ENCODE measurements around the gene ABCA4. TPM values are rescaled to one million over a fixed set of nuclear protein-coding genes. Genes with fewer than 3 reads are reported as not detected.

Gene ABCA4
- total RNA-seq, 1 donor from 2014 or later: 51.7 TPM

DNA sequence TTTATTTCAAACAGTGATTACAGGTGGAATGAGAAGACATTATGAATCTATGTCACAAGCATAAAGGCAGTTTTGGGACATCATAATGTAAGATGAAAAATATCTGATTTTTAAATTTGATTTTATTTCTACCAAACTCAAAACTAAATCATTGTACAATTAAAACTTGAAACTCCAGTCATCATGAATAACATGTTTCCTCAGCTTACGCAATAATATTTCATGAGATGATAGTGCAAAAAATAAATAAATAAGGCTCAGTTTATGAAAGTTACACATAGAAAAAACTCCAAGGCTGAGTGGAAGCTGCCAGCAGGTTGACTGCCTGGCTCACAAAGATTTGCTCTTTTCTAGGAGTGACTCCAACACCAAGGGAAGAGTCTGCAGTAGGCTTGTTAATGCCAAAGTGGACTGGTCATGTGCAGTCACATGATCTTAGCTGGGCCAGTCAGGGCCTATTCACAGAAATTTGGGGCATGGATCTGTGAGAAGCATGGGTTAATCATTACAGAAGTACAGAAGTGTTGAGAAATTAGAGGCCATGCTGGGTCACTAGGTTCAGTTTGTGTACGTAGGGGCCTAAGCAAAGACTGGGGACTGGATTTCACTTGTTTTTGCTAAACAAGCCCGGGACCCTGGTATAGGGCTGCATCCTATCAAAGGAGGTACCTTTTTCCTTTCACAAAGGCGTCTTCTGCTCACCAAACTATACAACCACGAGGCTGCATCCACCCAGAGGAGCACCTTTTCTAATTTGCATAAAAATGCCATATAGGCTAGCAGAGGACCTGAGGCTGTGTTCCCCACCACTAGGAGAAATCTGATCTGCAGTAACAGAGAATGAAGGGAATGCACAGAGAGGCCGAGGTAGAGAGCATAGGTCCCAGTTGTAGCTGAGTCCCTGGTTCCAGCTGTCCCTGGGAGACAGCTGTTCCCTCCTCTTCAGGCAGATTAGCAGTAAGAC is 4.9 kb upstream of the ABCA4 start:
- TF ChIP-seq, protein P1, sequence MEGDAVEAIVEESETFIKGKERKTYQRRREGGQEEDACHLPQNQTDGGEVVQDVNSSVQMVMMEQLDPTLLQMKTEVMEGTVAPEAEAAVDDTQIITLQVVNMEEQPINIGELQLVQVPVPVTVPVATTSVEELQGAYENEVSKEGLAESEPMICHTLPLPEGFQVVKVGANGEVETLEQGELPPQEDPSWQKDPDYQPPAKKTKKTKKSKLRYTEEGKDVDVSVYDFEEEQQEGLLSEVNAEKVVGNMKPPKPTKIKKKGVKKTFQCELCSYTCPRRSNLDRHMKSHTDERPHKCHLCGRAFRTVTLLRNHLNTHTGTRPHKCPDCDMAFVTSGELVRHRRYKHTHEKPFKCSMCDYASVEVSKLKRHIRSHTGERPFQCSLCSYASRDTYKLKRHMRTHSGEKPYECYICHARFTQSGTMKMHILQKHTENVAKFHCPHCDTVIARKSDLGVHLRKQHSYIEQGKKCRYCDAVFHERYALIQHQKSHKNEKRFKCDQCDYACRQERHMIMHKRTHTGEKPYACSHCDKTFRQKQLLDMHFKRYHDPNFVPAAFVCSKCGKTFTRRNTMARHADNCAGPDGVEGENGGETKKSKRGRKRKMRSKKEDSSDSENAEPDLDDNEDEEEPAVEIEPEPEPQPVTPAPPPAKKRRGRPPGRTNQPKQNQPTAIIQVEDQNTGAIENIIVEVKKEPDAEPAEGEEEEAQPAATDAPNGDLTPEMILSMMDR (IDR thresholded peaks at IDR 0.05; ENCODE audit: unreplicated experiment): no peak
- no peak for DNase-seq (ENCODE audit: low spot score)
- peaks cover 2% of the 10 kb centered on the region for H3K27me3 Mint-ChIP-seq (ENCODE audit: unreplicated experiment)
- no peaks in the 10 kb centered on the region for H3K9me3 Mint-ChIP-seq (ENCODE audit: unreplicated experiment)
- H3K4me1 Mint-ChIP-seq (ENCODE audit: unreplicated experiment): peaks cover 16% of the 10 kb centered on the region
- H3K27ac Mint-ChIP-seq (ENCODE audit: unreplicated experiment): no peak overlapping the region
- no peaks in the 10 kb centered on the region for H3K36me3 Mint-ChIP-seq (ENCODE audit: low read depth, unreplicated experiment)
- no peak overlapping the region for H3K4me3 Mint-ChIP-seq (ENCODE audit: unreplicated experiment)

DNA sequence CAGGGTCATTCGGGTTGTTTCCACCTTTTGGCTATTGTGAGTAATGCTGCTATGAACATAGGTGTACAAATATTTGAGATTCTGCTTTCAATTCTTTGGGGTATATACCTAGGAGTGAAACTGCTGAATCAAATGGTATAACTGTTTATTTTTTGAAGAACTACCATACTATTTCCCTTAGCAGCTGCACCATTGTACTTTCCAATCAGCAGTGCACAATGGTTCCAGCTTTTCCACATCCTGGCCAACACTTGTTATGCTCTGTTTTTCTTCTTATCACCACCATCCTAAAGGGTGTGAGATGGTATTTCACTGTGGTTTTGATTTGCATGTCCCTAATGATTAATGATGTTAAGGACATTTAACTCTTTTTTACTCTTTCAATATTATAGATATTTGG is 3.6 kb upstream of the ABCA4 start:
- no peak for DNase-seq (ENCODE audit: low spot score)
- peaks cover 24% of the 10 kb centered on the region for H3K4me1 Mint-ChIP-seq (ENCODE audit: unreplicated experiment)
- TF ChIP-seq, protein P1 (IDR thresholded peaks at IDR 0.05; ENCODE audit: unreplicated experiment): no peak

DNA sequence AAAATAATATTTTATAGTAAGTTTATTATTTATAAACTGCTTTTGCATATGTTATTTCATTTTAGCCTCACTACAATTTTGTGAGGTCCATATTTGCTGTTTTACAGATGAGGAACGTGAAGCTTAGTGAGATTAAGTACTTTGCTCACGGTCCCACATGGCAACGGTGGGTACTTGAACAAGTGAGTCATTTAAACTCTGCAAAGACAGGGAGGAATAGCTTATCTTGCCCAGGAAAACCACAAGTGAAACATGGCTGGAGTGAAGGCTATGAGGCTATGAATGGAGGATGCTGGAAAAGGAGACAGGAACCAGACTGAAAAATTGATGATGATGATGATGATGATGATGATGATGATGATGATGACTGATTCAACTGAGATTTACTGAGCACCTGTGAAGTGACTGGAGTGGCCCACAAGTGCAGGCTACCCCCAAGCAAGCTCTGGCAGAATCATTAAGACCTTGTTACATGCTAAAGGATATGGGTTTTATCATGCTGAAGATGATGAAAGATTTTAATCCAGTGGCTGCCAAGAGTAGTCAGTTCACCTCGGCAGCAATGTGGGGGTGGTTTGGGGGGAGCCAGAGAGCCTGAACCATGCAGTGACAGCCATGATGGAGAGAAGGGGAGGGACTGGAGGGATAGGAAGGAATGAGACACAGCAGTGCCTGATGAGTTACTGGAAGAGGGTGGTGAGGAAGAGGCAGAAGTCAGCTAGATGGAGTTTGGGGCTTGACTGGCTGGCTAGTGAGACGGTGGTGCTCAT is 1.4 kb upstream of the ABCA4 start:
- Mint-ChIP-seq H3K9me3 (ENCODE audit: unreplicated experiment) (no peaks in the 10 kb centered on the region), H3K4me1 (ENCODE audit: unreplicated experiment) (peaks cover 23% of the 10 kb centered on the region), H3K27me3 (ENCODE audit: unreplicated experiment) (peaks cover 9% of the 10 kb centered on the region), H3K27ac (ENCODE audit: unreplicated experiment) (peak overlapping the region; percentile 6), H3K36me3 (ENCODE audit: low read depth, unreplicated experiment) (no peaks in the 10 kb centered on the region), H3K4me3 (ENCODE audit: unreplicated experiment) (peak overlapping the region; percentile 26)
- DNase-seq (ENCODE audit: low spot score): no peak
- TF ChIP-seq, protein P1 (IDR thresholded peaks at IDR 0.05; ENCODE audit: unreplicated experiment): no peak

More for the DNA sequence above, 3.6 kb upstream of the ABCA4 start:
- Mint-ChIP-seq H3K4me3 (ENCODE audit: unreplicated experiment) (no peak overlapping the region), H3K9me3 (ENCODE audit: unreplicated experiment) (no peaks in the 10 kb centered on the region), H3K36me3 (ENCODE audit: low read depth, unreplicated experiment) (no peaks in the 10 kb centered on the region), H3K27me3 (ENCODE audit: unreplicated experiment) (peaks cover 2% of the 10 kb centered on the region), H3K27ac (ENCODE audit: unreplicated experiment) (no peak overlapping the region)

DNA sequence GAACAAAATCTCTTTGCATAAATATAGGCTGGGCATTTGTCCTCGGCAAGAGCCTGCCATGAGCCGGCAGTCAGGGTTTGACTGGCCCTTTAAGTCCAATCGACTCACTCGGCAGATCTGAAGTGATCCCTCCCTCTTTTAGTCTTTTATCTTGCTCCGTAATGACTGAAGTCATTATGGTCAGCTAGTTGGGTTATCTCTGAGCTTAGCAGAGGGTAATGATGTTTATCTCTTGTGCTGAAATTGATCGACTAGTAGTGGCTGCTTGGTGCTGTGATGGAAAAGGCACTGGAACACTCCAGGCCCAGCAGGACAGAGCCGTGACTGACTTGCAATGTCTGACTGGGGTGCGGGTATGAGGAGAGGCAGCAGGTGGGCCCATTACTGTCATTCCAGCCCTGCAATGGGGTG is 468 bp upstream of the ABCA4 start:
- H3K4me3 Mint-ChIP-seq (ENCODE audit: unreplicated experiment): peak overlapping the region; percentile 14
- no peak for DNase-seq (ENCODE audit: low spot score)
- no peaks in the 10 kb centered on the region for H3K9me3 Mint-ChIP-seq (ENCODE audit: unreplicated experiment)
- H3K27ac Mint-ChIP-seq (ENCODE audit: unreplicated experiment): no peak overlapping the region
- TF ChIP-seq, protein P1 (IDR thresholded peaks at IDR 0.05; ENCODE audit: unreplicated experiment): no peak
- H3K27me3 Mint-ChIP-seq (ENCODE audit: unreplicated experiment): peaks cover 12% of the 10 kb centered on the region
- peaks cover 32% of the 10 kb centered on the region for H3K4me1 Mint-ChIP-seq (ENCODE audit: unreplicated experiment)
- no peaks in the 10 kb centered on the region for H3K36me3 Mint-ChIP-seq (ENCODE audit: low read depth, unreplicated experiment)

Measured in endothelial cell (in vitro differentiated cells).